ENCODE results near the gene HPCAL1.

Gene HPCAL1

GRCh38 chr2:10311736-10312135 is 9.0 kb downstream of the HPCAL1 start:
- TF ChIP-seq NFIC (IDR thresholded peaks at IDR 0.05) (no peak), EGR1 (IDR thresholded peaks at IDR 0.05) (no peak), RAD21 (IDR thresholded peaks at IDR 0.05; ENCODE audit: low read depth) (no peak), TCF12 (IDR thresholded peaks at IDR 0.05; ENCODE audit: low read depth) (no peak), ZBTB7A (IDR thresholded peaks at IDR 0.05; ENCODE audit: low read depth) (no peak), CEBPB (IDR thresholded peaks at IDR 0.05) (no peak), TAF1 (IDR thresholded peaks at IDR 0.05; ENCODE audit: low read depth) (no peak), MAX (IDR thresholded peaks at IDR 0.05) (no peak), YY1 (IDR thresholded peaks at IDR 0.05; ENCODE audit: low read depth) (no peak), REST (IDR thresholded peaks at IDR 0.05; ENCODE audit: low read depth) (no peak), USF1 (IDR thresholded peaks at IDR 0.05) (no peak), TEAD4 (IDR thresholded peaks at IDR 0.05) (no peak), EP300 (IDR thresholded peaks at IDR 0.05; ENCODE audit: borderline replicate concordance) (no peak), FOXM1 (IDR thresholded peaks at IDR 0.05; ENCODE audit: borderline replicate concordance, low read depth) (no peak), CREB1 (IDR thresholded peaks at IDR 0.05; ENCODE audit: low read depth) (no peak)

- TF ChIP-seq EGR1 (IDR thresholded peaks at IDR 0.05) (no peak), NFIC (IDR thresholded peaks at IDR 0.05) (no peak), ZBTB7A (IDR thresholded peaks at IDR 0.05; ENCODE audit: low read depth) (no peak), TAF1 (IDR thresholded peaks at IDR 0.05; ENCODE audit: low read depth) (no peak), EP300 (IDR thresholded peaks at IDR 0.05; ENCODE audit: borderline replicate concordance) (no peak), TEAD4 (IDR thresholded peaks at IDR 0.05) (no peak), USF1 (IDR thresholded peaks at IDR 0.05) (no peak), CEBPB (IDR thresholded peaks at IDR 0.05) (no peak), RAD21 (IDR thresholded peaks at IDR 0.05; ENCODE audit: low read depth) (no peak), MAX (IDR thresholded peaks at IDR 0.05) (no peak), REST (IDR thresholded peaks at IDR 0.05; ENCODE audit: low read depth) (no peak), TCF12 (IDR thresholded peaks at IDR 0.05; ENCODE audit: low read depth) (no peak), CREB1 (IDR thresholded peaks at IDR 0.05; ENCODE audit: low read depth) (no peak), YY1 (IDR thresholded peaks at IDR 0.05; ENCODE audit: low read depth) (no peak), FOXM1 (IDR thresholded peaks at IDR 0.05; ENCODE audit: borderline replicate concordance, low read depth) (no peak)
Measured at GRCh38 chr2:10312437-10312957, 9.8 kb downstream of the HPCAL1 start.

GRCh38 chr2:10316336-10316735 is 13.6 kb downstream of the HPCAL1 start:
- TF ChIP-seq USF1 (IDR thresholded peaks at IDR 0.05), result no peak
- no peak for TF ChIP-seq CREB1 (IDR thresholded peaks at IDR 0.05; ENCODE audit: low read depth)
- TF ChIP-seq MAX (IDR thresholded peaks at IDR 0.05), result no peak
- TF ChIP-seq NFIC (IDR thresholded peaks at IDR 0.05), result no peak
- no peak for TF ChIP-seq TAF1 (IDR thresholded peaks at IDR 0.05; ENCODE audit: low read depth)
- TF ChIP-seq RAD21 (IDR thresholded peaks at IDR 0.05; ENCODE audit: low read depth), result no peak
- no peak for TF ChIP-seq CEBPB (IDR thresholded peaks at IDR 0.05)
- no peak for TF ChIP-seq EP300 (IDR thresholded peaks at IDR 0.05; ENCODE audit: borderline replicate concordance)

GRCh38 chr2:10316860-10317259 is 14.2 kb downstream of the HPCAL1 start:
- TF ChIP-seq TCF12 (IDR thresholded peaks at IDR 0.05; ENCODE audit: low read depth), result no peak
- no peak for TF ChIP-seq ZBTB7A (IDR thresholded peaks at IDR 0.05; ENCODE audit: low read depth)
- TF ChIP-seq FOXM1 (IDR thresholded peaks at IDR 0.05; ENCODE audit: borderline replicate concordance, low read depth), result no peak

GRCh38 chr2:10317646-10318045 is 14.9 kb downstream of the HPCAL1 start:
- no peak for TF ChIP-seq ZBTB7A (IDR thresholded peaks at IDR 0.05; ENCODE audit: low read depth)
- TF ChIP-seq NFIC (IDR thresholded peaks at IDR 0.05), result no peak
- TF ChIP-seq USF1 (IDR thresholded peaks at IDR 0.05), result no peak
- no peak for TF ChIP-seq FOXM1 (IDR thresholded peaks at IDR 0.05; ENCODE audit: borderline replicate concordance, low read depth)
- TF ChIP-seq EGR1 (IDR thresholded peaks at IDR 0.05), result no peak
- no peak for TF ChIP-seq CREB1 (IDR thresholded peaks at IDR 0.05; ENCODE audit: low read depth)
- TF ChIP-seq TAF1 (IDR thresholded peaks at IDR 0.05; ENCODE audit: low read depth), result no peak
- no peak for TF ChIP-seq YY1 (IDR thresholded peaks at IDR 0.05; ENCODE audit: low read depth)
- no peak for TF ChIP-seq CEBPB (IDR thresholded peaks at IDR 0.05)
- TF ChIP-seq TEAD4 (IDR thresholded peaks at IDR 0.05), result no peak
- TF ChIP-seq RAD21 (IDR thresholded peaks at IDR 0.05; ENCODE audit: low read depth), result no peak
- TF ChIP-seq REST (IDR thresholded peaks at IDR 0.05; ENCODE audit: low read depth), result no peak
- no peak for TF ChIP-seq TCF12 (IDR thresholded peaks at IDR 0.05; ENCODE audit: low read depth)
- TF ChIP-seq MAX (IDR thresholded peaks at IDR 0.05), result no peak
